ENCODE data around the gene ABCA10. TPM values are rescaled to one million over a fixed set of nuclear protein-coding genes. Genes with fewer than 3 reads are reported as not detected.

ABCA10 gene
- total RNA-seq, 1 experiment from 2014 or later, result not detected

DNA sequence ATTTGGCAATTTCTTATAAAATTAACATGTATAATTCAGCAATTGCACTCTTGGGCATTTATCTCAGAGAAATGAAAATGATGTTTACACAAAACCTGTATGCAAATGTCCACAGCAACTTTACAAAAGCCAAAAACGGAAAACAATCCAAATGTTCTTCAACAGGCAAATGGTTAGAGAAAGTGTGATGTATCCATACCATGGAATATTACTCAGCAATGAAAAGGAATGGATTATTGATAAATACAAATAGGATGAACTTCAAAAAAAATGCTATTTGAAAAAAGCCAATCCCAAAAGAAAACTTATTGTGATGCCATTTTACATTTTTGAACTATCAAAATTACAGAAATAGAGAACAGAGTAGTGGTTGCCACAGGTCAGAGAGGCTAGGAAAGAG, 37.2 kb upstream of the ABCA10 start:
- Histone ChIP-seq H3K9me2 (ENCODE audit: insufficient read depth) (no peaks in the 10 kb centered on the region), H2AFZ (no peak overlapping the region), H3K4me3 (no peak overlapping the region), H3K4me2 (no peak overlapping the region), H3K36me3 (ENCODE audit: low read depth) (no peaks in the 10 kb centered on the region), H3K27ac (no peak overlapping the region), H3K79me2 (ENCODE audit: low read depth) (no peaks in the 10 kb centered on the region), H3K4me1 (replicated peaks; ENCODE audit: insufficient read depth) (peaks cover 30% of the 10 kb centered on the region), H3K27me3 (ENCODE audit: insufficient read depth, low read depth) (no peaks in the 10 kb centered on the region), H4K20me1 (ENCODE audit: insufficient read depth) (no peaks in the 10 kb centered on the region), H3K9me3 (ENCODE audit: insufficient read depth, low read depth) (no peaks in the 10 kb centered on the region), H3F3A (ENCODE audit: insufficient read depth, low read depth) (peaks cover 22% of the 10 kb centered on the region)
- ChIA-PET CTCF (no interaction called here), POLR2A (ENCODE audit: unreplicated experiment) (no interaction called here)
- no TSS peak for BruUV-seq (replicated peaks)
- no peak for TF ChIP-seq EZH2 (IDR thresholded peaks at IDR 0.05; ENCODE audit: low read depth)
- TF ChIP-seq, protein P1, sequence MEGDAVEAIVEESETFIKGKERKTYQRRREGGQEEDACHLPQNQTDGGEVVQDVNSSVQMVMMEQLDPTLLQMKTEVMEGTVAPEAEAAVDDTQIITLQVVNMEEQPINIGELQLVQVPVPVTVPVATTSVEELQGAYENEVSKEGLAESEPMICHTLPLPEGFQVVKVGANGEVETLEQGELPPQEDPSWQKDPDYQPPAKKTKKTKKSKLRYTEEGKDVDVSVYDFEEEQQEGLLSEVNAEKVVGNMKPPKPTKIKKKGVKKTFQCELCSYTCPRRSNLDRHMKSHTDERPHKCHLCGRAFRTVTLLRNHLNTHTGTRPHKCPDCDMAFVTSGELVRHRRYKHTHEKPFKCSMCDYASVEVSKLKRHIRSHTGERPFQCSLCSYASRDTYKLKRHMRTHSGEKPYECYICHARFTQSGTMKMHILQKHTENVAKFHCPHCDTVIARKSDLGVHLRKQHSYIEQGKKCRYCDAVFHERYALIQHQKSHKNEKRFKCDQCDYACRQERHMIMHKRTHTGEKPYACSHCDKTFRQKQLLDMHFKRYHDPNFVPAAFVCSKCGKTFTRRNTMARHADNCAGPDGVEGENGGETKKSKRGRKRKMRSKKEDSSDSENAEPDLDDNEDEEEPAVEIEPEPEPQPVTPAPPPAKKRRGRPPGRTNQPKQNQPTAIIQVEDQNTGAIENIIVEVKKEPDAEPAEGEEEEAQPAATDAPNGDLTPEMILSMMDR (conservative IDR thresholded peaks at IDR 0.05), result no peak
- no peak for DNase-seq
- intact Hi-C loops (cut with micrococcal nuclease; ENCODE audit: unreplicated experiment), result no loop called here

DNA sequence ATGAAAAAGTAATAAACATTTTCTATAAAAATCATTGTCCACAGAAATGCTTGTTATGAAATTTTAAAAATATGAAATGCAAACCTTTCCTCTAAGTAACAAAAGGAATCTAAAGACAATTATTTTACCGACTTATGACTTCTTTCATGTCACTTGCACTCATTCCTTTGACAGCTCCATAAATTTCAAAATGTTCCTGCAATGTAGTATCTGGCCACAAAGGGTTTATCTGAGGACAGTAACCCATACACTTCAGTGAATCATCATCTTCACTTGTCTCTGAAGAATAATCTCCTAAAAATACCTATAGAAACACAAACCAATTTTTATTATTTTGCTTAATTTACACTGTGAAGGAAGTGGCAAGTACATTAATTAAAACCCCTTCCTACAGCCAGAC, 25.6 kb upstream of the ABCA10 start:
- no peaks in the 10 kb centered on the region for H3K9me2 ChIP-seq (ENCODE audit: insufficient read depth)
- no peaks in the 10 kb centered on the region for H3K36me3 ChIP-seq (ENCODE audit: low read depth)
- H3K4me1 ChIP-seq (replicated peaks; ENCODE audit: insufficient read depth), result no peaks in the 10 kb centered on the region
- no peaks in the 10 kb centered on the region for H3K9me3 ChIP-seq (ENCODE audit: insufficient read depth, low read depth)
- intact Hi-C loops (cut with micrococcal nuclease; ENCODE audit: unreplicated experiment), result no loop called here
- no peak for DNase-seq
- BruUV-seq (replicated peaks), result no TSS peak
- no peaks in the 10 kb centered on the region for H3K27me3 ChIP-seq (ENCODE audit: insufficient read depth, low read depth)
- no peaks in the 10 kb centered on the region for H4K20me1 ChIP-seq (ENCODE audit: insufficient read depth)
- POLR2A ChIA-PET (ENCODE audit: unreplicated experiment), result no interaction called here
- CTCF ChIA-PET, result no interaction called here
- no peak overlapping the region for H3K4me3 ChIP-seq
- H3F3A ChIP-seq (ENCODE audit: insufficient read depth, low read depth), result no peaks in the 10 kb centered on the region
- TF ChIP-seq, protein P1 (conservative IDR thresholded peaks at IDR 0.05), result no peak
- no peak for TF ChIP-seq EZH2 (IDR thresholded peaks at IDR 0.05; ENCODE audit: low read depth)
- H3K79me2 ChIP-seq (ENCODE audit: low read depth), result no peaks in the 10 kb centered on the region
- H3K4me2 ChIP-seq, result no peak overlapping the region
- H3K27ac ChIP-seq, result no peak overlapping the region
- no peak overlapping the region for H2AFZ ChIP-seq

DNA sequence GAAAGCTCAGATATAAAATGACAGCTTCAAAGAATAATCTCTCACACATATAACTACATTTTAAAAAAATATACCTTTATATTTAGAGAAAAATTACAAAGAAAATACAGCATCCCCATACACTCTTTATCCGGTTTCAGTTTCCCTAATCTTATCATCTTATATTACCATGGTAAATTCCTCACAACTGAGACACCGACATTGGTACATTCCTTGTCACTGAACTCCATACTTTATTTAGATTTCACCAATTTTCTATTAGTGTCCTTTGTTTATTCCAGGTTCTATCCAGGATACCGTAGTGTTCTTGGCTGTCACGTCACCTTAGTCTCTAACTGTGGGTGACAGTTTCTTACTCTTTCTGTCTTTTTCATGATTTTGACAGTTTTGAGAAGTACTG, 22.0 kb upstream of the ABCA10 start:
- CTCF ChIA-PET, result no interaction called here
- intact Hi-C loops (cut with micrococcal nuclease; ENCODE audit: unreplicated experiment), result no loop called here

More for the DNA sequence above, 22.0 kb upstream of the ABCA10 start:
- no TSS peak for BruUV-seq (replicated peaks)
- Histone ChIP-seq H3K9me3 (ENCODE audit: insufficient read depth, low read depth) (no peaks in the 10 kb centered on the region), H3K79me2 (ENCODE audit: low read depth) (no peaks in the 10 kb centered on the region), H3K4me3 (no peak overlapping the region), H3K9me2 (ENCODE audit: insufficient read depth) (no peaks in the 10 kb centered on the region), H2AFZ (no peak overlapping the region; the same call in 1 of the 2 replicates), H4K20me1 (ENCODE audit: insufficient read depth) (no peaks in the 10 kb centered on the region), H3K36me3 (ENCODE audit: low read depth) (no peaks in the 10 kb centered on the region), H3K4me1 (replicated peaks; ENCODE audit: insufficient read depth) (peaks cover 8% of the 10 kb centered on the region; the same call in 1 of the 2 replicates), H3K4me2 (no peak overlapping the region), H3K27me3 (ENCODE audit: insufficient read depth, low read depth) (no peaks in the 10 kb centered on the region), H3F3A (ENCODE audit: insufficient read depth, low read depth) (0 out of 2 replicates have a peak, but pooled peaks cover 2% of the 10 kb centered on the region), H3K27ac (no peak overlapping the region)
- TF ChIP-seq EZH2 (IDR thresholded peaks at IDR 0.05; ENCODE audit: low read depth), result no peak
- TF ChIP-seq, protein P1 (conservative IDR thresholded peaks at IDR 0.05), result no peak
- POLR2A ChIA-PET (ENCODE audit: unreplicated experiment), result no interaction called here
- DNase-seq, result no peak
